ENCODE measurements around the gene AKAP8.

AKAP8 gene

DNA sequence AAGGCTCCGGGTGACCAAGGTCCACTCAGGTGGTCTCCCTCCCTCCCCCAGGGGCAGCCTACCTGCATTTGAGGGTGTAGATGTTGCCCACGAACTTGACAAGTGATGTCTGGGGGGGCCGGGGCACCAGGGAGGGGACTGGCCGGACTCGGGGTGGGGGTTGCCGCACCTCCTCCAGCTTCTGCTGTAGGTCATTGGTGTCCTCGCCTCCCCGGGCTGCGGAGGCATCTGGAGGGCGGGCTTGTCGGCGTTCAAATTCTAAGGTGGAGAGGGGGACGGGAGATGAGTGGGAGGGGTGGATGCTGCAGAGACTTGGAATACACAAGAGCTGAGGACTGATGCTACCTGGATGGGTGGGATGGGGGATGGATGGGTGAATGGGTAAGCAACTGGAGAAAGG lies 44.5 kb upstream of the AKAP8 start:
- TF ChIP-seq, protein P1, sequence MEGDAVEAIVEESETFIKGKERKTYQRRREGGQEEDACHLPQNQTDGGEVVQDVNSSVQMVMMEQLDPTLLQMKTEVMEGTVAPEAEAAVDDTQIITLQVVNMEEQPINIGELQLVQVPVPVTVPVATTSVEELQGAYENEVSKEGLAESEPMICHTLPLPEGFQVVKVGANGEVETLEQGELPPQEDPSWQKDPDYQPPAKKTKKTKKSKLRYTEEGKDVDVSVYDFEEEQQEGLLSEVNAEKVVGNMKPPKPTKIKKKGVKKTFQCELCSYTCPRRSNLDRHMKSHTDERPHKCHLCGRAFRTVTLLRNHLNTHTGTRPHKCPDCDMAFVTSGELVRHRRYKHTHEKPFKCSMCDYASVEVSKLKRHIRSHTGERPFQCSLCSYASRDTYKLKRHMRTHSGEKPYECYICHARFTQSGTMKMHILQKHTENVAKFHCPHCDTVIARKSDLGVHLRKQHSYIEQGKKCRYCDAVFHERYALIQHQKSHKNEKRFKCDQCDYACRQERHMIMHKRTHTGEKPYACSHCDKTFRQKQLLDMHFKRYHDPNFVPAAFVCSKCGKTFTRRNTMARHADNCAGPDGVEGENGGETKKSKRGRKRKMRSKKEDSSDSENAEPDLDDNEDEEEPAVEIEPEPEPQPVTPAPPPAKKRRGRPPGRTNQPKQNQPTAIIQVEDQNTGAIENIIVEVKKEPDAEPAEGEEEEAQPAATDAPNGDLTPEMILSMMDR (IDR thresholded peaks at IDR 0.05) = no peak
- no peak overlapping the region for H3K27ac ChIP-seq

DNA sequence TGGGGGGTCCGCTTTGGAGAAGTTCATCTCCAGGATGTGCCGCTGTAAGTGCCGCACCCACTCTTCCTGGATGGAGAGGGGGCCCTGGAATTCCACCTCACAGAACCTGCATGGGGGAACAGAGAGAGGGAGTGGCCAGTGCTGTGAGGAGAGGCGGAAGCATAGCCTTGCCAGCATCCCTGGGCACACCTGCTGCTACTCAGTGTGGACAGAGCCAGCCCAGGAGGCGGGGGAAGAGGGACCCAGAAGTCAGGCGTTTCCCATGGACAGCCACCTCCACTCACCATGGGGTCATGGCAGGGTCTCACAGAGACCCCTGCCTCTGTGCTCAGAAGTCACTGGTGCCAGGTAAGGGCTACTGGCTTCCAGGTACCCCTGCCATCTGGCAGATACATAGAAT lies 43.5 kb upstream of the AKAP8 start:
- H3K27ac ChIP-seq = no peak overlapping the region
- TF ChIP-seq ZFX (IDR thresholded peaks at IDR 0.05; ENCODE audit: borderline replicate concordance) = no peak
- TF ChIP-seq, protein P1 (IDR thresholded peaks at IDR 0.05) = no peak

DNA sequence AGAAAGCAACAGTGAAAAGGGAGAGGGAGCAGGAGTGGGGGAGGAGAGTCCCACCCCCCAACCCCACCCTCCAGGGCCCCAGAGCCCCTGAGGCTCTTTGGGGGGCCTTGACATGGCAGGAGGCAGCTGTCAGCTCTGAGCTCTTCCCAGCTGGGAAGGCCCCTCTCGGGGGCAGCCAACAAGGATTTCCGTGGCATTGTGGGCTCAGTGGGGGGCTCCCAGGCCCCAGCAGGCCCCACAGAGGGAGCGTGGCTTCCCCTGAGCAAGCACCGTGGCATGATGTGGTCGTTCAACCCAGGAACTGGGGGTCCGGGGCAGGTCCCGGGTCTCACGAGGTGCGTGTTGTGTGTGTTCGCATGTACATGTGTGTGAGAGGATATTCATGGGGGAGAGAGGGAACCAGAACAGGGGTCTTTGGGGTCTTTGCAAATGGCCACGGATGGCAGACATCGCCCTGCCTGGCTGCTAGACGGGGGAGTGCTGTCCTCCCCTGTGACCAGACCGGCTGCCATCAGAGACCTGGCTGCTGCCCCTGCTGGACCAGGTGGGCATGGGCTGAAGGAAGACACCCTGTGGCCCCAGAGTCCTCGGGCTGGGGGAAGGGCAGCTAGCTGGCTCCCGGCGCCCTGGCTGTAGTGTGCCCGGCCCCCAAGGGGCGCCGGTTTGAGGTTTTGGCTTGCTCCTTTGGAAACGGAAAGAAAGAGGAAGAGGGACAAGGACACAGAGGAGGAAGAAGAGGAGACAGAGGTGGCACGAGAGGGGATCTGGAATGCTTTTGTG lies 42.9 kb upstream of the AKAP8 start:
- no peak overlapping the region for H3K27ac ChIP-seq
- no peak for TF ChIP-seq ZFX (IDR thresholded peaks at IDR 0.05; ENCODE audit: borderline replicate concordance)
- TF ChIP-seq, protein P1 (IDR thresholded peaks at IDR 0.05) = no peak

DNA sequence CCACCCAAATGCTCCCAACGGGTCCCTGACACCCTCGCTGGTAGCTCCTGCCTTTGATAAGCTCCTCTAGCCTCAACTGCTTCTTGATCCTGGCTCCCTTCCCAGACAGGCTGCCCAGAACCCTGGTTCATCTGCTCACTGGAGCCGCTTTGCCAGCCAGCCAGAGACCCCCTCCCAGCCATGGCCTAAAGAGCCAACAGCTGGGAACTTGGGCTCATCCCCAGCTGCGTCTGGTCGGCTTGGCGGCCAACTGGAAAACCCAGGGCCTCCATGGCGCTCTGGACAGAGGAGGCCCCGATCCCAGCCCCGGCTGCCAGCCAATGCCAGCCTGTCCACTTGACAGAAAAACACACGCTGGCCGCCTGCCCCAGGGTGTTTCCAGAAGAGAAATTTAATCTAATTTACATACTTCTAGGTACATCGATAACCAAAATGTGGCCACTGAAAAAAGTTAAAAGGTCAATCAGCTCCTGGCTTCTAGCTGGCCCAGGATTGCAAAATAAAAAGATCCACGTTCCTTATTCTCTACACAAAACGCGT lies 42.2 kb upstream of the AKAP8 start:
- no peak overlapping the region for H3K27ac ChIP-seq
- TF ChIP-seq, protein P1 (IDR thresholded peaks at IDR 0.05) = no peak

DNA sequence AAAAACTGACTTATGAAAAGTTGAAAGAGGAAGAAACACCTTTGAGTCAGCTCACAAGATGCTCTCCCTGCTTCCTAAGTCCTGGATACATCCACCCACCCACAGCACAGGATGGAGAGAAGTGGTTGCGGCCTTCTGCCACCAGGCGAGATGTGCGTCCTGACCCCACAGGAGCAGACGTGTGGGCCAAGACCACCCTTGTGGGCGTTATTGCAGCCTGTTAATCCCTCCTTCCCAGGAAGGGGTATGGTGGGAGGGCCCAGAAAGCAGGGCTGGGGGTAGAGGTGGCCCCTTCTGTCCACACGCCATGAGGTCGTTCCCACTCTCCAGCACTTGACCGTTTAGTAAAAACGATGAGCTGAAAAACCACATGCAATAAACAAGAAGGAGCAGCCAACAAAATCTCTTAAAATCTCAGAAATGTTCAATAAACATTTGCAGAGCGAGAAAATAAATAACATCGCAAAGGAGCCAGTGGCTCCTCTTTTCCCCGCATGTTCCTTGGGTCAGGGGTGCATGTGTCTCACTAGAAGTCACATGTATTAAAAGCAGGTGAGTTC lies 41.6 kb upstream of the AKAP8 start:
- no peak overlapping the region for H3K27ac ChIP-seq

DNA sequence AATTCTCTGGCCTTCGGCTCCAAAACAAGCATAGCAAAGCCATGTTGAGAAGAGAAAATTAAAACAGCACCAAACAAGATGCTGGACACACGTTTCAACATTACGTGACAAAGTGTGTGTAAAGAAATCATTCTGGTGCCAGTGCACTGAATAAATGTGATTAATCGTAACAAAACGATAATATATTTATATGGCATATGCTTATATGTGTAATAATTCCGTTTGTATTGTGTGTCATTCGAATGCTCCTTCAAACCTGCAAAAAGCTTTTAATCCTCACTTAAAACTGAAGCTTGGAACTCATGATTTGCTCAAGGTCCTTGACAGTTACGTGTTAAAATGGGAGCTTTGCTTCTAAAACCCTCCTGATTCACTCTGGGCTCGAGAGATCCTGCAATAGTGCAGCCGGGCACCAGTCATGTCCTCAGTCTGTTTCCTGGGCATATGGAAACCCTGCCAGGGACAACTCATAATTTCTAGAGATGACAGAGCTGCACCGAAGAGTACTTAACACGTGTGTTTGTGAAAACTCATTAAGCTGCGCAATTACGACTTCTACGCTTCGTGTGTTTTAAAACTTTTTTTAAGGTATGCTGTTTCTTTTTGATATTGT lies 39.9 kb upstream of the AKAP8 start:
- peak overlapping the region; percentile 74 for H3K27ac ChIP-seq

More for the DNA sequence above, 41.6 kb upstream of the AKAP8 start:
- TF ChIP-seq, protein P1 (IDR thresholded peaks at IDR 0.05) = no peak
- TF ChIP-seq ZFX (IDR thresholded peaks at IDR 0.05; ENCODE audit: borderline replicate concordance) = no peak

More for the DNA sequence above, 39.9 kb upstream of the AKAP8 start:
- TF ChIP-seq, protein P1 (IDR thresholded peaks at IDR 0.05) = peak; percentile 39
- TF ChIP-seq ZFX (IDR thresholded peaks at IDR 0.05; ENCODE audit: borderline replicate concordance) = no peak

Data from 22Rv1 (cell line).